GM18511 (cell line): Measurements from ENCODE around the gene LSR.

Source experiments
- ATAC-seq: cut with Tn5 transposase; IDR thresholded peaks from one replicate; pipeline ENCODE4 v1.9.1; 2021; ENCODE audit warnings: mild to moderate bottlenecking, moderate library complexity; ENCODE audit not compliant: unreplicated experiment

Gene LSR

GRCh38 chr19:35297922-35298321 is 49.1 kb downstream of the LSR start:
- ATAC-seq, result no peak

DNA sequence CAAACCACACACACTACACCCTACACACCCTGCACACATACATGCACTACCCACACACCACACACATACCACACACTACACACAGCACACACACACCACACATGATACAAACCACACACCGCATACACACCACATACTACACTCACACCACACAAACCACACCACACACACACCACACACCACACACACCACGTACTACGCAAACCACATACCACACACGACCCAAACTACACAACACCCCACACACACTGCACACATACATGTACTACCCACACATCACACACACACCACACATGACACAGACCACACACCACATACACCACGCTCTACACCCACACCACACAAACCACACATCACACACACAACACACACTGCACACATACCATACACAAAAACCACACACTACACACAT is 49.8 kb downstream of the LSR start:
- no peak for ATAC-seq

- no peak for ATAC-seq
Observed at GRCh38 chr19:35299523-35300338, 50.9 kb downstream of the LSR start.

- ATAC-seq, result no peak
Observed at GRCh38 chr19:35300339-35300649, 51.5 kb downstream of the LSR start.

GRCh38 chr19:35301961-35302360 is 53.2 kb downstream of the LSR start:
- ATAC-seq, result no peak

DNA sequence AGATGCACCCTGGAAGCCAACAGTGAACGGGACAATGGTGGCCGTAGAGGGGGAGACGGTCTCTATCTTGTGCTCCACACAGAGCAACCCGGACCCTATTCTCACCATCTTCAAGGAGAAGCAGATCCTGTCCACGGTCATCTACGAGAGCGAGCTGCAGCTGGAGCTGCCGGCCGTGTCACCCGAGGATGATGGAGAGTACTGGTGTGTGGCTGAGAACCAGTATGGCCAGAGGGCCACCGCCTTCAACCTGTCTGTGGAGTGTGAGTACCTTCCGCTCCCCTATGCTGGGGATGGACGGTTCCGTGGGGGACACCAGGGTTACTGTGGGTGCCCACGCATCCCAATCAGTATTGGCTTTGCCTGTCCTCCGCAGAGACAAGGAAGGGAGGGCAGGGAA is 53.6 kb downstream of the LSR start:
- ATAC-seq, result no peak

- ATAC-seq, result no peak
Observed at GRCh38 chr19:35303357-35303915, 54.6 kb downstream of the LSR start.

GRCh38 chr19:35304036-35304435 is 55.2 kb downstream of the LSR start:
- ATAC-seq, result no peak

- no peak for ATAC-seq
Observed at GRCh38 chr19:35305181-35305580, 56.4 kb downstream of the LSR start.

GRCh38 chr19:35306473-35307246 is 57.9 kb downstream of the LSR start:
- no peak for ATAC-seq

- no peak for ATAC-seq
Observed at GRCh38 chr19:35307931-35308330, 59.1 kb downstream of the LSR start.

DNA sequence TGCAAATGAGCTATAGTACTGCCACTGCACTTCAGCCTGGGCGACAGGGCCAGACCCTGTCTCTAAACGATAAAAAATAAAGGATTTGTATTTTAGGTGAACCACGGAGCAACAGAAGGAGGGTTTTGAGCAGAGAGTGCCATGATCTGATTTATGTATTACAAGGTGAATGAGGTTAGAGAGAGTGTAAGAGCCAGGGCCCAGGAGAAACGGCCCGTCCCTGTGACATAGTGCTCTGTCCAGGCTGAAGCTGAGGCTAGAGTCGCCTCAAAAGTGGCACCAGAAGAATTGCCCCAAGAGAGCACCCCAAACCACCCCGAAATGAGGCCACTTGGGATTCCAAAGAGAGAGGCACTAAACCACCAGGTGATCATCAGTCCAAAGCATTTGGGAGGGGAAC is 60.1 kb downstream of the LSR start:
- no peak for ATAC-seq

- no peak for ATAC-seq
Observed at GRCh38 chr19:35309481-35310279, 60.9 kb downstream of the LSR start.

DNA sequence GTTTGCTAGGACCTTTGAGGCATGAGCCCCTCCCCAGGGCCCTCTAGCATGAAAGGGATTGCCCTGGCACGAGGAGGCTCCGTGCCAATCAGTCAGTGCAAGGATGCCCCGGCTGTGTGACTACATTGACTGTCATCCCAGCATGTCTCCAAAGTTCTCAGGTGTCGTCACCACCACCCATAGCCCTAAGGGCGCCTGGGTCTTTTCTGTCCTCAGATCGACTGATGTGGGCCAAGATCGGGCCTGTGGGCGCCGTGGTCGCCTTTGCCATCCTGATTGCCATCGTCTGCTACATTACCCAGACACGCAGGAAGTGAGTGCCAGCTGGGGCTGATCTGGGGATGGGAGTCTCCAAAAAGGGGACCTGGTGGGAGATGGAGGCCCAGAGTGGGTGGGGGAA is 61.5 kb downstream of the LSR start:
- no peak for ATAC-seq

DNA sequence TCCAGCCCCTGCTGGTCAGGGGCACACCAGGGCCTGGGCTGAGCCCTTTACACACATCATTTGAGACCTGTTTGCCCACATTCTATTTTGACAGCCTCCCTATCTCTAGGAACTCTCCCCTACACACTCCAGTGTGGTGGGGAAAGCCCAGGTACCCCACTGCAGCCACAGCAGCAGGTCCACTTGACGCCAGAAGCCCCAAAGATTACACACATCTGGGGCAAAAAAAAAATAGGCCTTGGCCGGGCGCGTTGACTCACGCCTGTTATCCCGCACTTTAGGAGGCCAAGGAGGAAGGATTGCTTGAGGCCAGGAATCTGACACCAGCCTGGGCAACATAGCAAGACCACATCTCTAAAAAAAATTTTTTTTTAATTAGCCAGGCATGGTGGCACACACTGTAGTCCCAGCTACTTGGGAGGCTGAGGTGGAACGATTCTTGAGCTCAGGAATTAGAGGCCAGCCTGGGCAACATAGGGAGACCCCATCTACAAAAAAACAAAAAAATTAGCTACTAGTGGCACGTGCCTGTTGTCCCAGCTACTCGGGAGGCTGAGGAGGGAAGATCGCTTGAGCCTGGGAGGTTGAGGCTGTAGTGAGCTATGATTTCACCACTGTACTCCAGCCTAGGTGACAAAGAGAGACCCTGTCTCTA is 62.1 kb downstream of the LSR start:
- ATAC-seq, result no peak

GRCh38 chr19:35311901-35312665 is 63.3 kb downstream of the LSR start:
- ATAC-seq, result no peak

DNA sequence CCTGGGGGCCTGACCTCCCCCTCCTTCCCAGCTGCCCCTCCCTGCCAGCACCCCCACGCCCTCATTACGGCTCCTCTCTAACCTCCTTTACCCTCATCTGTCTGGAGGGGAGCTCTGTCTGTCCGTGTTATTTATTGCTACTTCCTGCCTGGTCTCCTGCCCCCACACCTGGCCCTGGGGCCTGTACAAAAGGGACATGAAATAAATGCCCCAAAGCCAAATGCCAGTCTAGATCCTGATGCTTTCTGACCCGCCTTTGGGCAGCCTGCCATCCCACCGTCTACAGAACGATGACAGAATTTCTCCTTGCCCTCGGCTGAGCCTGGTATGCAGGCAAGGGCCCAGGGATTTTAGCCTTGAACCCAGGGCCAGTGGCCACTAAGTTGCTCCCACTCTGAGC is 64.8 kb downstream of the LSR start:
- no peak for ATAC-seq

DNA sequence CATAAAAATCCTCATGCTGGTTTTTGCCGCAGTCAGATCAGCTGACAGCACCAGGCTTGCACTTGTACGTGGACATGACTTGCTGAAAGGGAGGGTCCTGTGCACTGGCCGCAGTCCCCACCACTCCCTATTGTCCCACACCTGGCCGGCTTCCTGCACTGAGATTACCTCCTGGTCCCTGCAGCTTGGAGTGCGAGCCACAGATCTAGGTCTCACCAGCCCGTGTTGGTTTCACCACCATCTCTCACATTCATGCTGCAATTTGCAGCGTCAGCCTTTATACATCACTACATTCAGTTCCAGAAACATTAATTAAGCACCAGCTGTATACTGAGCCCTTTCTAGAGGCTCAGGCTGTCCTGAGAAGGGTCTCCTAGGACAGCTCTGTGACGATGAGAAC is 65.2 kb downstream of the LSR start:
- no peak for ATAC-seq

DNA sequence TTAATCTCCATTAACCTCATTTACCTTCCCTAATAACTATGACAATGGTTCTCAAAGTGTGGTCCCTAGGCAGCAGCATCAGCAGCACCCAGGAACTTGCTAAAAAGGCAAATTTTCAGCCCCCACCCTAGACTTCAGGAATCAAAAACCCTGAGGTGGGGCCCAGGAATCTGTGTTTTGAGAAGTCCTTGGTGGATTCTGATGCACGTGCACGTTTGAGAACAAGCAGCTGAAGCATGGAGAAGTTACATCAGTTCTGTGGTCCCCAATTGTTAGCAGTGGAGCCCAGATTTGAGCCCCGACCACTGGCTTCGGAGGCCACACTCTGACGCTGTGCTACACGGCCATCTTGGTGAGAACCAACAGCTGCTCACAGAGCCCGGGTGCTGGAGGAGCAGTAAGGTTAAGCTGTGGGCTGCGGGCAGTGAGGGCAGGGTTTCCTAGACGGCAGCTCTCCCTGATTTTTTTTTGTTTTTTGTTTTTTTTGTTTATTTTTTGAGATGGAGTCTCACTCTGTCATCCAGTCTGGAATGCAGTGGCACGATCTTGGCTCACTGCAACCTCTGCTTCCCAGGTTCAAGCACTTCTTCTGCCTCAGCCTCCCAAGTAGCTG is 66.2 kb downstream of the LSR start:
- ATAC-seq, result no peak

- ATAC-seq, result no peak
Observed at GRCh38 chr19:35315883-35316282, 67.1 kb downstream of the LSR start.
